ENCODE data around the gene TCERG1.

DNA sequence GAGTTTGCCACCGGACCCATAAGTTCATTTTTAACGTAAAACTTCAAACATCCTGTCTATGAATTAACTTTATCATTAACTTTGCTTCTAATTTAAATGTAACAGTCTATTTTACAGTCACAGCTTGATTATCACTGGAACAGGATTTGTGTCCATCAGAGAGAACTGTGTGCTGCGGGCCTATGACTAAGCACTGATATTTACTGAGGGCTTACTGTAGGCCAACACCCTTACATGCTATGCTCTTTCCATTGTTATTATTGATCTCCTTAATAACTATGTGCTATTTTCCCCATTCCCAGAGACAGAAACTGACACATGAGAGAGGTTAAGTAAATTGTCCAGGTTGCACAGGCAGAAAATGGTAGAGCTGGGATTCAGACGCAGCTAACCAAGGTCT lies 92.8 kb downstream of the TCERG1 start:
- TF ChIP-seq, protein P1, sequence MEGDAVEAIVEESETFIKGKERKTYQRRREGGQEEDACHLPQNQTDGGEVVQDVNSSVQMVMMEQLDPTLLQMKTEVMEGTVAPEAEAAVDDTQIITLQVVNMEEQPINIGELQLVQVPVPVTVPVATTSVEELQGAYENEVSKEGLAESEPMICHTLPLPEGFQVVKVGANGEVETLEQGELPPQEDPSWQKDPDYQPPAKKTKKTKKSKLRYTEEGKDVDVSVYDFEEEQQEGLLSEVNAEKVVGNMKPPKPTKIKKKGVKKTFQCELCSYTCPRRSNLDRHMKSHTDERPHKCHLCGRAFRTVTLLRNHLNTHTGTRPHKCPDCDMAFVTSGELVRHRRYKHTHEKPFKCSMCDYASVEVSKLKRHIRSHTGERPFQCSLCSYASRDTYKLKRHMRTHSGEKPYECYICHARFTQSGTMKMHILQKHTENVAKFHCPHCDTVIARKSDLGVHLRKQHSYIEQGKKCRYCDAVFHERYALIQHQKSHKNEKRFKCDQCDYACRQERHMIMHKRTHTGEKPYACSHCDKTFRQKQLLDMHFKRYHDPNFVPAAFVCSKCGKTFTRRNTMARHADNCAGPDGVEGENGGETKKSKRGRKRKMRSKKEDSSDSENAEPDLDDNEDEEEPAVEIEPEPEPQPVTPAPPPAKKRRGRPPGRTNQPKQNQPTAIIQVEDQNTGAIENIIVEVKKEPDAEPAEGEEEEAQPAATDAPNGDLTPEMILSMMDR (IDR thresholded peaks at IDR 0.05 in 4 of 5, conservative IDR thresholded peaks at IDR 0.05 in 1 of 5): no peak
- TF ChIP-seq POLR2A (IDR thresholded peaks at IDR 0.05): no peak
